ENCODE data around the gene PTPRC.

PTPRC gene

DNA sequence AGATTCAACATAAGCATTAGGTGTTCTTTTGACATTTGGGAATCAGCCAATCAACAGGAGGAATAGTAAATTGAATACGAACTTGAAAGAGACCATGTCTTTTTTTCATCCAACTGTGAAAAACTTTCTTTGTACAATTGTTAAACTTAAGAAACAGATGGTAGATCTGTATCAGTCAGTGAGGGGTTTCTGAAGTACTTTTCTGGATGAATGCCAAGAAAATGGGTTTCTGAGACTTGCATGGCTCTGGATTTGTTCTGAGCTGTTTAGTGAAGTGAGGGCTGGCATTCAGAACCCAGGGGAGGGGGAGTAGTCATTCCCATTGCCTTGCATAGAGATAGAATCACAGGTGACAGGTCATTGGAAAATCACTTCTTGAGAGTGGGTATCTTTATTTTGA lies 37.4 kb downstream of the PTPRC start:
- H3K27me3 Mint-ChIP-seq (ENCODE audit: low read depth) = no peaks in the 10 kb centered on the region

DNA sequence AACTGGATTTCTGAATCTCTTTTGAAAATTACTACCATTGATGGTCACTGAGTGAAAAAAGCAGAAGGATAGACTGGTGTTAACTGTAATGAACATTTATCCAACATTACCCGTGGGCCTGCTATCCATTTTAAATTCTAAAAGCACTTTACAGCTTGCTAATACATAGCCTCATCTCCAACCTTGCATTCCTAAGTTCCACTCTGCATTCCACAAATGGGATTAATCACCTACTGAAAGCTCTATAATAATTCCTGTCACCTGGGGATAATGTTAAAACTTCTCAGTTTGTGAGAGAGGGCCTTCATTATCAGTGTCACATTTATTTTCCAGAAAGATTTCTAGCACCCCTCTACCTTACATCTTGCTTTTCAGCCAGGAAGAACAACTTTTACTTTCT lies 38.2 kb downstream of the PTPRC start:
- TF ChIP-seq, protein P1, sequence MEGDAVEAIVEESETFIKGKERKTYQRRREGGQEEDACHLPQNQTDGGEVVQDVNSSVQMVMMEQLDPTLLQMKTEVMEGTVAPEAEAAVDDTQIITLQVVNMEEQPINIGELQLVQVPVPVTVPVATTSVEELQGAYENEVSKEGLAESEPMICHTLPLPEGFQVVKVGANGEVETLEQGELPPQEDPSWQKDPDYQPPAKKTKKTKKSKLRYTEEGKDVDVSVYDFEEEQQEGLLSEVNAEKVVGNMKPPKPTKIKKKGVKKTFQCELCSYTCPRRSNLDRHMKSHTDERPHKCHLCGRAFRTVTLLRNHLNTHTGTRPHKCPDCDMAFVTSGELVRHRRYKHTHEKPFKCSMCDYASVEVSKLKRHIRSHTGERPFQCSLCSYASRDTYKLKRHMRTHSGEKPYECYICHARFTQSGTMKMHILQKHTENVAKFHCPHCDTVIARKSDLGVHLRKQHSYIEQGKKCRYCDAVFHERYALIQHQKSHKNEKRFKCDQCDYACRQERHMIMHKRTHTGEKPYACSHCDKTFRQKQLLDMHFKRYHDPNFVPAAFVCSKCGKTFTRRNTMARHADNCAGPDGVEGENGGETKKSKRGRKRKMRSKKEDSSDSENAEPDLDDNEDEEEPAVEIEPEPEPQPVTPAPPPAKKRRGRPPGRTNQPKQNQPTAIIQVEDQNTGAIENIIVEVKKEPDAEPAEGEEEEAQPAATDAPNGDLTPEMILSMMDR (IDR thresholded peaks at IDR 0.05; ENCODE audit: unreplicated experiment in 3 of 3) = no peak
- H3K4me1 Mint-ChIP-seq = peaks cover 5% of the 10 kb centered on the region
- H3K36me3 Mint-ChIP-seq (ENCODE audit: low read depth) = no peaks in the 10 kb centered on the region
- H3K4me3 Mint-ChIP-seq = no peak overlapping the region
- no peaks in the 10 kb centered on the region for H3K27me3 Mint-ChIP-seq (ENCODE audit: low read depth)
- H3K9me3 Mint-ChIP-seq = no peaks in the 10 kb centered on the region
- no peak overlapping the region for H3K27ac Mint-ChIP-seq

More for the DNA sequence above, 37.4 kb downstream of the PTPRC start:
- Mint-ChIP-seq H3K4me1 (no peaks in the 10 kb centered on the region), H3K9me3 (no peaks in the 10 kb centered on the region), H3K27ac (no peak overlapping the region), H3K36me3 (ENCODE audit: low read depth) (no peaks in the 10 kb centered on the region), H3K4me3 (no peak overlapping the region)
- TF ChIP-seq, protein P1 (IDR thresholded peaks at IDR 0.05; ENCODE audit: unreplicated experiment in 3 of 3) = no peak

DNA sequence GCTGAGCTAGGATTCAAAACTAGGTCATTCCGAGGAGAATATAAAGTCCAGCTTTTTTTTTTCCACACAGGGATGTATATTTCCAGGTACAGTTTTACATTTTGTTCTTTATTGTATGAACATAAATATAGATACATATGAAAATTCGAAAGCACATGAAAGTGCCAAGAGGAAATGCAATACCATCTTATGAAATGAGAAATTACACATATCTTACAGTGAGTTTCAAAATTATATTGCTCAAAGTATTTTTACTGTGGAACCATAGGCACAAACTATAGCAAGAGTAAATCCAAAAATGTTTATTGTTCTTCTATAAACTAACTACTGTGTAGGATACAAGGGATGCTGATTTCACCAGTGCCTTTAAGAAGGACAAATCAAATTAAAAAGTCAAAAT lies 39.0 kb downstream of the PTPRC start:
- H3K4me3 Mint-ChIP-seq = no peak overlapping the region
- TF ChIP-seq, protein P1 (IDR thresholded peaks at IDR 0.05; ENCODE audit: unreplicated experiment in 3 of 3) = no peak
- no peak overlapping the region for H3K27ac Mint-ChIP-seq
- H3K9me3 Mint-ChIP-seq = no peaks in the 10 kb centered on the region
- no peaks in the 10 kb centered on the region for H3K36me3 Mint-ChIP-seq (ENCODE audit: low read depth)
- H3K4me1 Mint-ChIP-seq = peaks cover 13% of the 10 kb centered on the region
- no peaks in the 10 kb centered on the region for H3K27me3 Mint-ChIP-seq (ENCODE audit: low read depth)

DNA sequence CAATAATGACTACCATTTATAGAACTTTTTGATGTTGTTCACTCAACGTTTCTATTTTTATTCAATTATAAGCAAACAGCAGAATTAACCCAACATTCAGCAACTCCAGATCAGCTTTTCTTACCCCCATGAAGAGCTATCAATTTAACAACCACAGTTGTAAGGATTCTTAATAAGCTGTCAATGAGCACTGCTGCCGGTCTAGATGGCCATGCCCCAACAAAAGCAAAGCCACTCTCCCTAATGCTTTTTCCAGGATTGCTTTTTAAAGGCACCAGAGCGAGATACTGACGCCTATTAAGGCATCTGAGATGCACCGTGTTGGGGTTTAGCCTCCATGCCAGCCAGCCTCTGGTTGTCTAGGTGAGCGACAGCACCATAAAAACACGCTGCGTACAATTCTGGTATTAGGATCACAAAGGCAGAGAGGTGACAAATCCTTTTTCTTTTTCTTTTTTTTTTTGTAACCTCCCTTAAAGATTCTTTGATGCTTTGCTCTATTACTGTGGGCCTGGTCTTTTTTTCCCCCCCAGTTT lies 39.5 kb downstream of the PTPRC start:
- peaks cover 14% of the 10 kb centered on the region for H3K4me1 Mint-ChIP-seq
- H3K27ac Mint-ChIP-seq = no peak overlapping the region
- H3K36me3 Mint-ChIP-seq (ENCODE audit: low read depth) = no peaks in the 10 kb centered on the region
- H3K9me3 Mint-ChIP-seq = no peaks in the 10 kb centered on the region
- H3K27me3 Mint-ChIP-seq (ENCODE audit: low read depth) = no peaks in the 10 kb centered on the region
- no peak overlapping the region for H3K4me3 Mint-ChIP-seq
- TF ChIP-seq, protein P1 (IDR thresholded peaks at IDR 0.05; ENCODE audit: unreplicated experiment in 3 of 3) = no peak

DNA sequence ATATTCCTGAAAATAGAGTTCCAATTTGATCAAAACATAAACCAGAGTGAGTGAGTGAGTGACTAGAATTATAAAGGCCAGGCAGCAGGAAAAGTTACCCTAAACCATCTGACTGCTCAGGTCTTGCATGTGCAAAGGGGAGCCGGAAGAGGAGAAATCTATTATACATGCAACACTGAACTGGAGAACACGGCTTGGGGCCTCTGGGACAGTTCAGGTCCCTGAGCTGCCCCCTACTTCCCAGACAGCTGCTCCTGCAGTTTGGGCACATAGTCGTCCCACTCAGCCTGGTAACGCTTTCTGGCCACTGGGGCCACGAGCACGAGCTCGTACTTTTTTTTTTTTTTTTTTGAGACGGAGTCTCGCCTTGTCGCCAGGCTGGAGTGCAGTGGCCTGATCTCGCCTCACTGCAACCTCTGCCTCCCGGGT lies 40.1 kb downstream of the PTPRC start:
- TF ChIP-seq, protein P1 (IDR thresholded peaks at IDR 0.05; ENCODE audit: unreplicated experiment in 3 of 3) = no peak
- H3K9me3 Mint-ChIP-seq = no peaks in the 10 kb centered on the region
- no peak overlapping the region for H3K4me3 Mint-ChIP-seq

DNA sequence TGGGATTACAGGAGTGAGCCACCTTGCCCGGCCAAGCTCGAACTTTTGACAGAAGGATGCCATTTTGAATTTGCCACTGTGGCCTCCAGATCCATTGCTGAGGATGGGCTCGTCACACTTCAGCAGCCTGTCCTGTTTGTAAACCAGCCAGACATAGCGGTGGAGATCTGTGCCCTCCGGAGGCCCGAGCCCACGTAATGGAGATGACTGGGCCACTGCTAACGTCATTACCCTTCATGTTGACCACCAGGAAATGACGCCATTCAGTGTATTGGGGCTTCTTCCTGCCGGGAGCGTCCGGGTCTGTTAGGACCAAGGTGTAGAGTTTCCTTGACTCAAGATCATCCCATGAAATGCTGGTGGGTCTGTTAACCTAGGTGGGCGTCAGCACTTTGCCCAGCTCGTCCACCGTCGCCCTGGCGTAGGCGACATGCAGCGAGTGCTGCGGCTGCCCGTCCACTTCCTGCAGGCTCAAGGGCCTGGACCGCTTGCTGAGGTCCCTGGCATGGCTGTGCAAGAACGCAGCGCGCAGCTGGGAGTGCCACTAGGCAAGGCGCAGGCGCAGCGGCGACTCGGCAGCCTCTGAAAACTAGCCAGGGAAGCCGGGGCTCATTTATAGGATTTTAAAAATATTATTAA lies 40.8 kb downstream of the PTPRC start:
- Mint-ChIP-seq H3K36me3 (ENCODE audit: low read depth) (no peaks in the 10 kb centered on the region), H3K27ac (no peak overlapping the region), H3K4me3 (no peak overlapping the region), H3K9me3 (no peaks in the 10 kb centered on the region), H3K27me3 (ENCODE audit: low read depth) (no peaks in the 10 kb centered on the region), H3K4me1 (peaks cover 17% of the 10 kb centered on the region)
- TF ChIP-seq, protein P1 (IDR thresholded peaks at IDR 0.05; ENCODE audit: unreplicated experiment in 3 of 3) = no peak

More for the DNA sequence above, 40.1 kb downstream of the PTPRC start:
- H3K36me3 Mint-ChIP-seq (ENCODE audit: low read depth) = no peaks in the 10 kb centered on the region
- H3K4me1 Mint-ChIP-seq = peaks cover 14% of the 10 kb centered on the region
- no peak overlapping the region for H3K27ac Mint-ChIP-seq
- no peaks in the 10 kb centered on the region for H3K27me3 Mint-ChIP-seq (ENCODE audit: low read depth)
